ENCODE results near the gene LDHAL6B.

Gene LDHAL6B

GRCh38 chr15:59221511-59222505, 15.2 kb downstream of the LDHAL6B start:
- no peak for DNase-seq

- no peak for DNase-seq
These were observed 16.4 kb downstream of the LDHAL6B start for GRCh38 chr15:59222906-59223550.

DNA sequence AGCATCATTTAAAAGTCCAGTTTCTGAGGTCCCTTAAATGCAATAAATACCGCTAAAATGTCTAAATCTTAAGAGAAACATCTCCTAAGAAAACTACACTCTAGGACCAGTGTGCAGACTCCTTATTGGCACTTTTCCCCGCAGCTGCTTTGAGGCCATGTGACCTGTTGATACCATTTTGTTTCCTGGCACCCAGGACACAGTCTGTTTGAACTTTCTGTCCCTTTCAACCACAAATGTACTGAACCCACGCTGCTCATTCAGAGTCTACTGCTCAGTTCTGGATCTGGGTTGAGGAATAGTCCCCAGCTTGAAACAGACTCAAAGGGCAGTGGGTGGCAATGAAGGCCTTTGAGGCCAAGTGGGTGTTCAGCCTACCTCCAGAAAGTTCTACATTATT, 17.1 kb downstream of the LDHAL6B start:
- DNase-seq: no peak

DNA sequence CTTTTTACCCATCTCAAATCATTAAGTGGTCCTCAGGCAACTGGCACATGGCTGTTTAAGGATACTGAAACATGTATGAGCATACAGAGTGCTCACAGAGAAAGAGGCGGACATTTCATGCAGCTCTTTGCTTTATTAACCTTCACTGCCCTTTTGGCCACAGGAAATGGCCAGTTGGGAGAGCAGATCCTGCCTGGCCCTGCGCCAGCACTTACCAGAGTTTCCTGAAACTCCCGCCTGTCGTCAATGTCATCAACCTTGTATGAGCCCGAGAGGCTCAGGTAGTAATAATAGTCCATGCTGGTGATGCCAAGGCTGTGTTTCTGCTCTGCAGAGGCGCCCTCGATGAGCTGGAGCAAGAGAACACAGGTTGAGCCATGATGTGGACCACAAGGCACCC, 17.8 kb downstream of the LDHAL6B start:
- DNase-seq: no peak

GRCh38 chr15:59227021-59227420, 20.4 kb downstream of the LDHAL6B start:
- no peak for DNase-seq

GRCh38 chr15:59229015-59229414, 22.4 kb downstream of the LDHAL6B start:
- no peak for DNase-seq

GRCh38 chr15:59229453-59229852, 22.8 kb downstream of the LDHAL6B start:
- no peak for DNase-seq

- DNase-seq: no peak
These were observed 23.9 kb downstream of the LDHAL6B start for GRCh38 chr15:59230531-59231055.

GRCh38 chr15:59232476-59232875, 25.8 kb downstream of the LDHAL6B start:
- DNase-seq: no peak

GRCh38 chr15:59236394-59236793, 29.8 kb downstream of the LDHAL6B start:
- DNase-seq: no peak

GRCh38 chr15:59237119-59237855, 30.6 kb downstream of the LDHAL6B start:
- no peak for DNase-seq

- DNase-seq: no peak
These were observed 31.3 kb downstream of the LDHAL6B start for GRCh38 chr15:59237924-59238331.

- DNase-seq: no peak
These were observed 33.4 kb downstream of the LDHAL6B start for GRCh38 chr15:59240036-59240435.

DNA sequence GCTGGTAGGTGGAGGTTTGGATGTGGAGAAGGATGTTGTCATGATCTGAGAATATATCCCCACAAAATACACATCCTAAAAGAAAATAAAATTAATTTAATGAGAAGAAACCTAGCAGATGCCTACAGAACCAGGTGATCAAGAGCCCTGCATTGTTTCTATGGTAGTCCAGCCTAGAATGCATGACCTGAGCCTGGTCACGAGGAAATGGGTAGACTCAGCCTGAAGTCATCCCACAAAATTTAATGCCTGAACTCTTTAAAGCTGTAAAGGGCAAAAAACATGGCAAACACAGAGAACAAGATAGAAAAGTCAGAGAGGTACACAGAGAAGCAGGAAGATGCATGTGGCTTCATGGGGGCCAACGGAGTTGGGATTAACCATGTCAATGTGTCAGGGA, 36.0 kb downstream of the LDHAL6B start:
- DNase-seq: no peak

- no peak for DNase-seq
These were observed 37.0 kb downstream of the LDHAL6B start for GRCh38 chr15:59243622-59244021.

- DNase-seq: no peak
These were observed 37.7 kb downstream of the LDHAL6B start for GRCh38 chr15:59244337-59244736.

DNA sequence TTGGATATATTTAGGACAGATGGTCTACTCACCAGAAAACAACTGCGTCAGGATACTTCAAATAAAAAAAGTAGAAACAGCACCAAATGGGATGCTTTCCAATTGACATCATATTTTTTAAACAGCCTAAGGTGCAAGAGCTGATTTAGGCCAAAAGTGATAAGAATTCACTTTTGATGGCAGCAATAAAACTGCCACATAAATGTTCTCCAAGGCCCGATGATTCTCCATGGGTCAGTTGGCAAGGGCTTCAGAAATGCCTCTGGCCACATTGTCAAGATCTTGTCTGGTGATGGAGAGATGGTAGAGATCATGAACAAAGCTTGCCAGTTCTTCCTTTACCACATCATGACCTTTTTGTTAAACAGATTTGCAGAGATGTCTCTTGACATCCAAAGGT, 38.9 kb downstream of the LDHAL6B start:
- no peak for DNase-seq

GRCh38 chr15:59247364-59247763, 40.7 kb downstream of the LDHAL6B start:
- DNase-seq: no peak

- DNase-seq: no peak
These were observed 43.2 kb downstream of the LDHAL6B start for GRCh38 chr15:59249816-59250215.

GRCh38 chr15:59250249-59250648, 43.6 kb downstream of the LDHAL6B start:
- no peak for DNase-seq

- no peak for DNase-seq
These were observed 44.6 kb downstream of the LDHAL6B start for GRCh38 chr15:59251001-59251845.

DNA sequence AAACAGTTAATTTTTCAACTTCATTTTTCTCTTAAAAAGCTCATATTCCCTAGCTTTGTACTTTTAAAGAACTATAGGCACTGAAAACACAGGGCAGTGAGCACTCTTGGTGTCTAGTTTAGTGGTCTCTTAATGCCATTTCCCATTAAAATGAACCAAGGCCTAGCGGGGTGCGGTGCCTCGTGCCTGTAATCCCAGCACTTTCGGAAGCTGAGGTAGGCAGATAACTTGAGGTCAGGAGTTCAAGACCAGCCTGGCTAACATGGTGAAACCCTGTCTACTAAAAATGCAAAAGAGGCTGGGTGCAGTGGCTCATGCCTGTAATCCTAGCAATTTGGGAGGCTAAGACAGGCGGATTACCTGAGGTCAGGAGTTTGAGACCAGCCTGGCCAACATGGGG, 45.5 kb downstream of the LDHAL6B start:
- no peak for DNase-seq

Data from T1000 (cell line).